ENCODE data around the gene CD63.

- TF ChIP-seq, protein P1, sequence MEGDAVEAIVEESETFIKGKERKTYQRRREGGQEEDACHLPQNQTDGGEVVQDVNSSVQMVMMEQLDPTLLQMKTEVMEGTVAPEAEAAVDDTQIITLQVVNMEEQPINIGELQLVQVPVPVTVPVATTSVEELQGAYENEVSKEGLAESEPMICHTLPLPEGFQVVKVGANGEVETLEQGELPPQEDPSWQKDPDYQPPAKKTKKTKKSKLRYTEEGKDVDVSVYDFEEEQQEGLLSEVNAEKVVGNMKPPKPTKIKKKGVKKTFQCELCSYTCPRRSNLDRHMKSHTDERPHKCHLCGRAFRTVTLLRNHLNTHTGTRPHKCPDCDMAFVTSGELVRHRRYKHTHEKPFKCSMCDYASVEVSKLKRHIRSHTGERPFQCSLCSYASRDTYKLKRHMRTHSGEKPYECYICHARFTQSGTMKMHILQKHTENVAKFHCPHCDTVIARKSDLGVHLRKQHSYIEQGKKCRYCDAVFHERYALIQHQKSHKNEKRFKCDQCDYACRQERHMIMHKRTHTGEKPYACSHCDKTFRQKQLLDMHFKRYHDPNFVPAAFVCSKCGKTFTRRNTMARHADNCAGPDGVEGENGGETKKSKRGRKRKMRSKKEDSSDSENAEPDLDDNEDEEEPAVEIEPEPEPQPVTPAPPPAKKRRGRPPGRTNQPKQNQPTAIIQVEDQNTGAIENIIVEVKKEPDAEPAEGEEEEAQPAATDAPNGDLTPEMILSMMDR (IDR thresholded peaks at IDR 0.05 in 8 of 11, conservative IDR thresholded peaks at IDR 0.05 in 3 of 11): no peak
- TF ChIP-seq POLR2A (IDR thresholded peaks at IDR 0.05): no peak
These were observed 29.8 kb downstream of the CD63 start for GRCh38 chr12:55698965-55699364.

Measured in spleen (tissue), 7 donors.